Type B pancreatic cell (in vitro differentiated cells): ENCODE data around the gene TMEM163. TPM values are rescaled to one million over a fixed set of nuclear protein-coding genes. Genes with fewer than 3 reads are reported as not detected.
"Not testable (repeated sequence)": the region's sequence is repeated elsewhere in the genome, so short reads cannot be mapped to it uniquely, and the experiment has no call there.

ENCODE experiments used
- DNase-seq: peaks from one replicate; pipeline ENCODE4 v3.0.0; 2021; ENCODE audit warnings: mixed read lengths; ENCODE audit not compliant: unreplicated experiment; ENCODE audit errors: extremely low spot score
- H3K27ac Mint-ChIP-seq: 2 replicates; pipeline ENCODE4 v1.8.0; 2021; ENCODE audit warnings: mild to moderate bottlenecking, mixed read lengths
- H3K27me3 Mint-ChIP-seq: 2 replicates; pipeline ENCODE4 v1.8.0; 2021; ENCODE audit warnings: mixed read lengths
- H3K36me3 Mint-ChIP-seq: 2 replicates; pipeline ENCODE4 v1.8.0; 2021; ENCODE audit warnings: mixed read lengths
- H3K4me1 Mint-ChIP-seq: one replicate; pipeline ENCODE4 v1.8.0; 2021; ENCODE audit warnings: mixed read lengths; ENCODE audit not compliant: unreplicated experiment
- H3K4me3 Mint-ChIP-seq: 2 replicates; pipeline ENCODE4 v1.8.0; 2021; ENCODE audit warnings: mild to moderate bottlenecking, mixed read lengths
- H3K9me3 Mint-ChIP-seq: 2 replicates; pipeline ENCODE4 v1.8.0; 2021; ENCODE audit warnings: mixed read lengths
- CTCF ChIP-seq: fragments of 200-600 bp; sonication (generic); conservative IDR thresholded peaks from 2 replicates; pipeline ENCODE4 v1.5.0; 2021; ENCODE audit warnings: antibody characterized with exemption, mild to moderate bottlenecking
- total RNA-seq: library from RNA; stranded (reverse); gene quantifications from 2 replicates; pipeline ENCODE4 v1.2.1, GENCODE V29; 2021; ENCODE audit warnings: low replicate concordance

The TMEM163 gene
- total RNA-seq, 1 donor from 2014 or later: 4.0 TPM

- no peak for TF ChIP-seq CTCF
- H3K9me3 Mint-ChIP-seq: no peaks in the 10 kb centered on the region
- DNase-seq: no peak
- no peaks in the 10 kb centered on the region for H3K36me3 Mint-ChIP-seq
- no peak overlapping the region for H3K27ac Mint-ChIP-seq
- no peaks in the 10 kb centered on the region for H3K27me3 Mint-ChIP-seq
- no peaks in the 10 kb centered on the region for H3K4me1 Mint-ChIP-seq
- H3K4me3 Mint-ChIP-seq: no peak overlapping the region
Measured at GRCh38 chr2:134625311-134625710, 93.5 kb downstream of the TMEM163 start.

- H3K4me3 Mint-ChIP-seq: no peak overlapping the region
- peaks cover 8% of the 10 kb centered on the region for H3K9me3 Mint-ChIP-seq
- H3K27ac Mint-ChIP-seq: no peak overlapping the region
- H3K36me3 Mint-ChIP-seq: no peaks in the 10 kb centered on the region
- DNase-seq: no peak
- TF ChIP-seq CTCF: no peak
- no peaks in the 10 kb centered on the region for H3K4me1 Mint-ChIP-seq
- H3K27me3 Mint-ChIP-seq: no peaks in the 10 kb centered on the region
Measured at GRCh38 chr2:134623796-134624195, 95.0 kb downstream of the TMEM163 start.

GRCh38 chr2:134623046-134623445 lies 95.8 kb downstream of the TMEM163 start:
- peaks cover 11% of the 10 kb centered on the region for H3K9me3 Mint-ChIP-seq
- H3K36me3 Mint-ChIP-seq: no peaks in the 10 kb centered on the region
- no peak overlapping the region for H3K4me3 Mint-ChIP-seq
- no peaks in the 10 kb centered on the region for H3K27me3 Mint-ChIP-seq
- no peak overlapping the region for H3K27ac Mint-ChIP-seq
- DNase-seq: no peak
- H3K4me1 Mint-ChIP-seq: no peaks in the 10 kb centered on the region
- no peak for TF ChIP-seq CTCF

GRCh38 chr2:134621939-134622705 lies 96.7 kb downstream of the TMEM163 start:
- H3K4me3 Mint-ChIP-seq: no peak overlapping the region
- H3K4me1 Mint-ChIP-seq: no peaks in the 10 kb centered on the region
- TF ChIP-seq CTCF: no peak
- no peak overlapping the region for H3K27ac Mint-ChIP-seq
- peaks cover 11% of the 10 kb centered on the region for H3K9me3 Mint-ChIP-seq
- no peaks in the 10 kb centered on the region for H3K27me3 Mint-ChIP-seq
- no peak for DNase-seq
- no peaks in the 10 kb centered on the region for H3K36me3 Mint-ChIP-seq

GRCh38 chr2:134619250-134619649 lies 99.5 kb downstream of the TMEM163 start:
- DNase-seq: no peak
- Mint-ChIP-seq H3K27me3 (no peaks in the 10 kb centered on the region), H3K4me3 (no peak overlapping the region), H3K4me1 (no peaks in the 10 kb centered on the region), H3K36me3 (no peaks in the 10 kb centered on the region), H3K27ac (no peak overlapping the region), H3K9me3 (peaks cover 11% of the 10 kb centered on the region)
- no peak for TF ChIP-seq CTCF

- not testable (repeated sequence) for H3K4me3 Mint-ChIP-seq, H3K36me3 Mint-ChIP-seq, H3K27me3 Mint-ChIP-seq, DNase-seq, H3K27ac Mint-ChIP-seq, H3K4me1 Mint-ChIP-seq
- peaks cover 24% of the 10 kb centered on the region for H3K9me3 Mint-ChIP-seq
Measured at GRCh38 chr2:134615480-134615879, 103.3 kb downstream of the TMEM163 start.
